ENCODE data around the gene PARD3B. TPM values are rescaled to one million over a fixed set of nuclear protein-coding genes. Genes with fewer than 3 reads are reported as not detected.

The PARD3B gene
- total RNA-seq, 1 experiment from 2014 or later, result 0.68 TPM

GRCh38 chr2:205651719-205652118, 1106.4 kb downstream of the PARD3B start:
- no peak for DNase-seq (ENCODE audit: low spot score)

GRCh38 chr2:205654878-205655605, 1109.8 kb downstream of the PARD3B start:
- no peak for DNase-seq (ENCODE audit: low spot score)

- DNase-seq (ENCODE audit: low spot score), result no peak
These were observed 1110.6 kb downstream of the PARD3B start for GRCh38 chr2:205655779-205656456.

GRCh38 chr2:205656461-205656860, 1111.2 kb downstream of the PARD3B start:
- DNase-seq (ENCODE audit: low spot score), result no peak

- DNase-seq (ENCODE audit: low spot score), result no peak
These were observed 1111.7 kb downstream of the PARD3B start for GRCh38 chr2:205656941-205657340.

GRCh38 chr2:205657579-205657978, 1112.3 kb downstream of the PARD3B start:
- no peak for DNase-seq (ENCODE audit: low spot score)

GRCh38 chr2:205658068-205658467, 1112.8 kb downstream of the PARD3B start:
- no peak for DNase-seq (ENCODE audit: low spot score)

- no peak for DNase-seq (ENCODE audit: low spot score)
These were observed 1113.3 kb downstream of the PARD3B start for GRCh38 chr2:205658572-205658971.

GRCh38 chr2:205659922-205660321, 1114.6 kb downstream of the PARD3B start:
- no peak for DNase-seq (ENCODE audit: low spot score)

GRCh38 chr2:205660521-205661124, 1115.3 kb downstream of the PARD3B start:
- peak; percentile 39 for DNase-seq (ENCODE audit: low spot score)

- DNase-seq (ENCODE audit: low spot score), result no peak
These were observed 1116.0 kb downstream of the PARD3B start for GRCh38 chr2:205661281-205661680.

- DNase-seq (ENCODE audit: low spot score), result no peak
These were observed 1117.1 kb downstream of the PARD3B start for GRCh38 chr2:205662206-205662965.

GRCh38 chr2:205665791-205666190, 1120.5 kb downstream of the PARD3B start:
- DNase-seq (ENCODE audit: low spot score), result no peak
